Right lobe of liver (tissue), 6 donors: ENCODE results near the gene MT1X. TPM values are rescaled to one million over a fixed set of nuclear protein-coding genes. Genes with fewer than 3 reads are reported as not detected.

ENCODE experiments used
- ATAC-seq, 4 donors: fragments of 200-7000 bp; cut with Tn5 transposase; one replicate each; pipeline ENCODE4 v1.9.1; 2020; ENCODE audit warnings: mild to moderate bottlenecking in 4 of 4, moderate library complexity in 4 of 4
- DNase-seq, 3 donors: peaks; one replicate each; pipeline ENCODE4 v3.0.0-alpha.2; 2020
- H3K27ac ChIP-seq, 3 donors: fragments of 200-600 bp; one replicate each; pipeline ENCODE4 v1.8.0; 2022
- H3K27me3 ChIP-seq, 2 donors: fragments of 200-600 bp; one replicate each; pipeline ENCODE4 v1.8.0; 2022
- H3K36me3 ChIP-seq, 4 donors: fragments of 200-600 bp; sonication (generic) in 1 of 4; one replicate each; pipeline versions ENCODE4 v1.5.1 to v1.8.0; 2017 to 2022; ENCODE audit warnings: control low read depth in 1 of 4
- H3K4me1 ChIP-seq, 4 donors: fragments of 200-600 bp; sonication (generic) in 1 of 4; one replicate each; pipeline versions ENCODE4 v1.5.1 to v1.8.0; 2017 to 2022; ENCODE audit warnings: control low read depth in 1 of 4
- H3K4me3 ChIP-seq, 3 donors: fragments of 200-600 bp; one replicate each; pipeline ENCODE4 v1.8.0; 2022
- H3K9me3 ChIP-seq, 4 donors: fragments of 200-600 bp; sonication (generic) in 1 of 4; one replicate each; pipeline versions ENCODE4 v1.5.1 to v1.8.0; 2017 to 2022; ENCODE audit warnings: control low read depth in 1 of 4
- POLR2A ChIP-seq: fragments of 450-650 bp; IDR thresholded peaks from one replicate; pipeline ENCODE4 v1.6.1; 2017; ENCODE audit warnings: antibody characterized with exemption, mild to moderate bottlenecking
- WGBS: methylation state at CpG from one replicate; pipeline ENCODE4 v1.1.6; 2018; ENCODE audit warnings: low coverage, low lambda C conversion rate; ENCODE audit not compliant: insufficient coverage; ENCODE audit errors: missing lambda C conversion rate; 5-methylcytosine and 5-hydroxymethylcytosine counted together
- intact Hi-C, 2 donors: fragments of 100-400 bp; cut with DNase I; formaldehyde crosslinking; loops; one replicate each; pipeline versions ENCODE4 v1.11.2 to v1.14.1; 2022
- total RNA-seq, 6 experiments: library from RNA; depleted of rRNA in 2 of 6; stranded (reverse); fragments of >200 nt in 2 of 6; fragmentation: NEBNext Ultra II Directional in 3 of 6; extraction: Animal tissue kit (Norgen Biotek cat#: 25700) in 3 of 6; gene quantifications; one replicate each; pipeline versions ENCODE4 v1.1.0 to v1.2.4, GENCODE V29; 2016 to 2023
- TF ChIP-seq, protein P1 (sequence below), 4 donors: fragments of 200-600 bp in 3 of 4; fragments of 450-650 bp in 1 of 4; IDR thresholded peaks; one replicate each; pipeline versions ENCODE4 v1.5.1 to v1.8.0; 2016 to 2022; ENCODE audit warnings: antibody characterized with exemption in 4 of 4, mild to moderate bottlenecking in 2 of 4
- donor health status: DM: no; HTN: yes; CAD: no.
- donor health status: DM: no; HTN: no; CAD: no.
- donor health status: DM: no; HTN: no; CAD: no.
- donor health status: DM: no; HTN: yes; CAD: no.
- donor health status: DM: no; HTN: yes; CAD: no.

The MT1X gene
- total RNA-seq, 6 experiments from 2014 or later = 808 to 2,440 (median 1,620) TPM

DNA sequence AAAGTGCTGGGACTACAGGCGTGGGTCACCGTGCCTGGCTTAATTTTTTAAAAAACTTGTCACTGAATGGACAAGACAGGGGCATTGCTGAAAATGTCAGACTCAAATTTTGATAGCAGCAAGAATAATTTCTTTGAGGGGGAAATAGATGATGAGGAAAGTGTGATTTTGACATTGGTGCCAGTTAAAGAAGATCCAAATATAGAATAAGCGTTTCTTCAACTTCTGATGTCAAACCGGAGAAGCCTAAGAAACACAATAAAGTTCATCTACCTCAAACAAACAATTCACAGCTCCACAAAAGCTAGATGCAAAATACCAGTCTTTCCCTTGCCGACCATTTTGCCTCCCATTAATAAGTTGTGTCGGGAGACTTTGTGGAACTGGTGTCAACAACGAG lies 4.5 kb downstream of the MT1X start:
- Histone ChIP-seq H3K4me3 (no peak overlapping the region), H3K9me3 (no peaks in the 10 kb centered on the region), H3K36me3 (peaks cover 0 to 5% (median 0%) of the 10 kb centered on the region in 4 donors), H3K4me1 (peaks cover 0 to under 1% (median 0%) of the 10 kb centered on the region in 4 donors), H3K27me3 (no peaks in the 10 kb centered on the region), H3K27ac (no peak overlapping the region)
- ATAC-seq (no peak), DNase-seq (no peak)
- TF ChIP-seq POLR2A = peak; percentile 45
- TF ChIP-seq, protein P1, sequence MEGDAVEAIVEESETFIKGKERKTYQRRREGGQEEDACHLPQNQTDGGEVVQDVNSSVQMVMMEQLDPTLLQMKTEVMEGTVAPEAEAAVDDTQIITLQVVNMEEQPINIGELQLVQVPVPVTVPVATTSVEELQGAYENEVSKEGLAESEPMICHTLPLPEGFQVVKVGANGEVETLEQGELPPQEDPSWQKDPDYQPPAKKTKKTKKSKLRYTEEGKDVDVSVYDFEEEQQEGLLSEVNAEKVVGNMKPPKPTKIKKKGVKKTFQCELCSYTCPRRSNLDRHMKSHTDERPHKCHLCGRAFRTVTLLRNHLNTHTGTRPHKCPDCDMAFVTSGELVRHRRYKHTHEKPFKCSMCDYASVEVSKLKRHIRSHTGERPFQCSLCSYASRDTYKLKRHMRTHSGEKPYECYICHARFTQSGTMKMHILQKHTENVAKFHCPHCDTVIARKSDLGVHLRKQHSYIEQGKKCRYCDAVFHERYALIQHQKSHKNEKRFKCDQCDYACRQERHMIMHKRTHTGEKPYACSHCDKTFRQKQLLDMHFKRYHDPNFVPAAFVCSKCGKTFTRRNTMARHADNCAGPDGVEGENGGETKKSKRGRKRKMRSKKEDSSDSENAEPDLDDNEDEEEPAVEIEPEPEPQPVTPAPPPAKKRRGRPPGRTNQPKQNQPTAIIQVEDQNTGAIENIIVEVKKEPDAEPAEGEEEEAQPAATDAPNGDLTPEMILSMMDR (IDR thresholded peaks at IDR 0.05) = no peak
- WGBS = 84% methylated on average over 7 of the region's 7 CpGs
- intact Hi-C loops = no loop called here

DNA sequence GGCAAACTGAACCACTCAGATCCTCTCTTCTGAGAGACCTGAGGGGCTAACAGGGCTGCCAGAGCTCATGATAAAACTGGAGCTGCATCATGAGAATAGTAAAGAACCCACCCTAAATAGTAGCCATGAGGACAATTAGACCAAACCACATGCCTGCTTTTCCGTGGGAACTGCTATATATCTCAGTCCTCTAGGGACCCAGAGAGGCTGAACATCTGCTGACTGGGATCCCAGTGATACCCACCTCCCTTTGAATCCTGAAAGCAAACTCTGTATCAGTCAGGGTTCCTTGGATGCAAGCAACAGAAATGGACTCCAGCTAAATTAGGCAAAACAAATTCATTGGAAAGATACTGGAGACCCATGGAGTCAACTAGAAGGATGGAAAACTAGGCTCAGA lies 6.5 kb downstream of the MT1X start:
- WGBS = no CpG with 5 or more reads among the region's 1 CpG
- DNase-seq = no peak
- Histone ChIP-seq H3K27ac (no peak overlapping the region), H3K9me3 (no peaks in the 10 kb centered on the region), H3K4me3 (no peak overlapping the region), H3K27me3 (no peaks in the 10 kb centered on the region), H3K4me1 (no peaks in the 10 kb centered on the region), H3K36me3 (no peaks in the 10 kb centered on the region)
- no peak for ATAC-seq
- TF ChIP-seq, protein P1 (IDR thresholded peaks at IDR 0.05) = no peak
- intact Hi-C loops = no loop called here

DNA sequence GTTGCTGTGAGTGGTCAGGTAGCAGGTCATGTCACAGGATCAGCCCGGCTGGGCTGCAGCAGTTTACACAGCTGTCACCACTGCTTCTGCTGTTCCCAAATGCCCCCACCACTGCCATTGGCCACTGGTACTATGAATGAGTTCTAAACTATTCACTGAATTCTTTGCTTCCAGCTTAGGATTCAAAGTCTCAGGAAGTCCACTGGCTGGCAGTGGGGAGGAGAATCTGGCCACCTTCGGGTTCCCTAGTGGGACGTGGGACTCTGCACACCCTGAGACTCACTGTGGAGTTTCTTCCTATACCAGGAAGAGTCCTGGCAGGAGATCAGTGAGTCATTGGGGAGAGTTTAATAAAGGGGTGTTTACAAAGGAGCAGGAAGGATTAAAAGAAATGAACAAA lies 6.9 kb downstream of the MT1X start:
- DNase-seq (no peak), ATAC-seq (no peak)
- intact Hi-C loops = no loop called here
- Histone ChIP-seq H3K36me3 (no peaks in the 10 kb centered on the region), H3K27me3 (no peaks in the 10 kb centered on the region), H3K4me3 (no peak overlapping the region), H3K27ac (no peak overlapping the region), H3K9me3 (no peaks in the 10 kb centered on the region), H3K4me1 (no peaks in the 10 kb centered on the region)
- WGBS = 83% methylated on average over 1 of the region's 3 CpGs
- no peak for TF ChIP-seq POLR2A
- TF ChIP-seq, protein P1 (IDR thresholded peaks at IDR 0.05) = no peak

DNA sequence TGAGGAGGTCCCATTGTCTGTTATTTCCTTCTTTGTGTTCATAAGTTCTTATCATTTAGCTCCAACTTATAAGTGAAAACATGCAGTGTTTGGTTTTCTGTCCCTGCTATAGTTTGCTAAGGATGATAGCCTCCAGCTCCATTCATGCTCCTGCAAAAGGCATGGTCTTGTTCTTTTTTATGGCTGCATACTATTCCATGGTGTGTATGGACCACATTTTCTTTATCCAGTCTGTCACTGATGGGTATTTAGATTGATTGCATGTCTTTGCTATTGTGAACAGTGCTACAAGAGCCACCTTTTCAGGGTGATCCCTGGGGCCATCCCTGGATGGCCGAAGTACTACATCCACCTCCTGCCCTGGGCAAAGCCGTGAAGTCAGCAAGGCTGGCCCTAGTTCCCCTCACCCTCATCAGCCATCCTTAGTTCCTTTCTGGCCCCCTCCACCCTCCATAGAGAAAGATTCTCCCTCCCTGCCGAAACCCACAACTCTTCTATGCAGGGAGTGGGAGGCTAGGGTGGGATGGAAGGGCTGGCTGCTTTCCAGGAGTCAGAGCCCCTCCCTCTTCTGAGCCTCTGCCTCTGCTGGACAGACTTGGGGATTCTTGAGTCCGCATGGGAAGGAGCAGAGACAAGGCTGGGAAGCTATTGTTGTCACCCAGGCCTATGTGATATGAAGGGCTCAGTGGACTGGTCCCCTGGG lies 8.3 kb downstream of the MT1X start:
- 100% methylated on average over 2 of the region's 4 CpGs for WGBS
- intact Hi-C loops = loop anchor here in 1 of 2 donors (10.0 kb wide), 1 partner anchor 86 kb away; the partner anchor contains the start of gene MT2A

More for the DNA sequence above, 8.3 kb downstream of the MT1X start:
- Histone ChIP-seq H3K27me3 (no peaks in the 10 kb centered on the region), H3K9me3 (no peaks in the 10 kb centered on the region), H3K4me1 (no peaks in the 10 kb centered on the region), H3K36me3 (no peaks in the 10 kb centered on the region), H3K27ac (no peak overlapping the region), H3K4me3 (no peak overlapping the region)
- TF ChIP-seq, protein P1 (IDR thresholded peaks at IDR 0.05) = no peak
- TF ChIP-seq POLR2A = no peak
- ATAC-seq = no peak
- DNase-seq = no peak
